Peyer's patch (tissue), 4 donors: ENCODE data around the gene DHX34. TPM values are rescaled to one million over a fixed set of nuclear protein-coding genes. Genes with fewer than 3 reads are reported as not detected.
A peak's percentile ranks its signal among the peaks of the same experiment; 100 is the strongest.
"Not testable (repeated sequence)": the region's sequence is repeated elsewhere in the genome, so short reads cannot be mapped to it uniquely, and the experiment has no call there.

ENCODE experiments used
- DNase-seq, 3 donors: peaks; one replicate each; pipeline ENCODE4 v3.0.0-alpha.2; 2017 to 2019
- H3K27ac ChIP-seq, 4 donors: fragments of 200-600 bp; sonication (generic); one replicate each; pipeline ENCODE4 v1.5.1; 2016 to 2019
- H3K27me3 ChIP-seq, 2 donors: fragments of 200-600 bp; sonication (generic); one replicate each; pipeline ENCODE4 v1.5.1; 2019
- H3K36me3 ChIP-seq, 3 donors: fragments of 200-600 bp; sonication (generic); one replicate each; pipeline ENCODE4 v1.5.1; 2016 to 2019
- H3K4me1 ChIP-seq, 4 donors: fragments of 200-600 bp; sonication (generic); one replicate each; pipeline ENCODE4 v1.5.1; 2016 to 2019
- H3K4me3 ChIP-seq, 4 donors: fragments of 200-600 bp; sonication (generic); 1 replicate in 3 of 4; 2 replicates in 1 of 4; pipeline ENCODE4 v1.5.1; 2016 to 2019; ENCODE audit warnings: mild to moderate bottlenecking in 1 of 4
- H3K9me3 ChIP-seq, 4 donors: fragments of 200-600 bp; sonication (generic); one replicate each; pipeline ENCODE4 v1.5.1; 2016 to 2019; ENCODE audit warnings: mild to moderate bottlenecking in 1 of 4
- CTCF ChIP-seq, 6 experiments: fragments of 450-650 bp in 4 of 6; fragments of 200-600 bp in 2 of 6; sonication (generic) in 1 of 6; IDR thresholded peaks; one replicate each; pipeline ENCODE4 v1.5.1; 2017 to 2019; ENCODE audit warnings: antibody characterized with exemption in 6 of 6, mild to moderate bottlenecking in 3 of 6, moderate library complexity in 1 of 6
- POLR2A ChIP-seq, 2 donors: fragments of 450-650 bp; IDR thresholded peaks; one replicate each; pipeline ENCODE4 v1.5.1; 2017; ENCODE audit warnings: antibody characterized with exemption in 2 of 2, mild to moderate bottlenecking in 2 of 2, moderate library complexity in 2 of 2
- total RNA-seq, 4 donors: library from RNA; depleted of rRNA; stranded (reverse); fragments of >200 nt; gene quantifications; one replicate each; pipeline ENCODE4 v1.1.0, GENCODE V29; 2016

The DHX34 gene, protein sequence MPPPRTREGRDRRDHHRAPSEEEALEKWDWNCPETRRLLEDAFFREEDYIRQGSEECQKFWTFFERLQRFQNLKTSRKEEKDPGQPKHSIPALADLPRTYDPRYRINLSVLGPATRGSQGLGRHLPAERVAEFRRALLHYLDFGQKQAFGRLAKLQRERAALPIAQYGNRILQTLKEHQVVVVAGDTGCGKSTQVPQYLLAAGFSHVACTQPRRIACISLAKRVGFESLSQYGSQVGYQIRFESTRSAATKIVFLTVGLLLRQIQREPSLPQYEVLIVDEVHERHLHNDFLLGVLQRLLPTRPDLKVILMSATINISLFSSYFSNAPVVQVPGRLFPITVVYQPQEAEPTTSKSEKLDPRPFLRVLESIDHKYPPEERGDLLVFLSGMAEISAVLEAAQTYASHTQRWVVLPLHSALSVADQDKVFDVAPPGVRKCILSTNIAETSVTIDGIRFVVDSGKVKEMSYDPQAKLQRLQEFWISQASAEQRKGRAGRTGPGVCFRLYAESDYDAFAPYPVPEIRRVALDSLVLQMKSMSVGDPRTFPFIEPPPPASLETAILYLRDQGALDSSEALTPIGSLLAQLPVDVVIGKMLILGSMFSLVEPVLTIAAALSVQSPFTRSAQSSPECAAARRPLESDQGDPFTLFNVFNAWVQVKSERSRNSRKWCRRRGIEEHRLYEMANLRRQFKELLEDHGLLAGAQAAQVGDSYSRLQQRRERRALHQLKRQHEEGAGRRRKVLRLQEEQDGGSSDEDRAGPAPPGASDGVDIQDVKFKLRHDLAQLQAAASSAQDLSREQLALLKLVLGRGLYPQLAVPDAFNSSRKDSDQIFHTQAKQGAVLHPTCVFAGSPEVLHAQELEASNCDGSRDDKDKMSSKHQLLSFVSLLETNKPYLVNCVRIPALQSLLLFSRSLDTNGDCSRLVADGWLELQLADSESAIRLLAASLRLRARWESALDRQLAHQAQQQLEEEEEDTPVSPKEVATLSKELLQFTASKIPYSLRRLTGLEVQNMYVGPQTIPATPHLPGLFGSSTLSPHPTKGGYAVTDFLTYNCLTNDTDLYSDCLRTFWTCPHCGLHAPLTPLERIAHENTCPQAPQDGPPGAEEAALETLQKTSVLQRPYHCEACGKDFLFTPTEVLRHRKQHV
- 10 to 100 TPM; 13.1 to 51.2 (median 30.0) TPM for total RNA-seq

DNA sequence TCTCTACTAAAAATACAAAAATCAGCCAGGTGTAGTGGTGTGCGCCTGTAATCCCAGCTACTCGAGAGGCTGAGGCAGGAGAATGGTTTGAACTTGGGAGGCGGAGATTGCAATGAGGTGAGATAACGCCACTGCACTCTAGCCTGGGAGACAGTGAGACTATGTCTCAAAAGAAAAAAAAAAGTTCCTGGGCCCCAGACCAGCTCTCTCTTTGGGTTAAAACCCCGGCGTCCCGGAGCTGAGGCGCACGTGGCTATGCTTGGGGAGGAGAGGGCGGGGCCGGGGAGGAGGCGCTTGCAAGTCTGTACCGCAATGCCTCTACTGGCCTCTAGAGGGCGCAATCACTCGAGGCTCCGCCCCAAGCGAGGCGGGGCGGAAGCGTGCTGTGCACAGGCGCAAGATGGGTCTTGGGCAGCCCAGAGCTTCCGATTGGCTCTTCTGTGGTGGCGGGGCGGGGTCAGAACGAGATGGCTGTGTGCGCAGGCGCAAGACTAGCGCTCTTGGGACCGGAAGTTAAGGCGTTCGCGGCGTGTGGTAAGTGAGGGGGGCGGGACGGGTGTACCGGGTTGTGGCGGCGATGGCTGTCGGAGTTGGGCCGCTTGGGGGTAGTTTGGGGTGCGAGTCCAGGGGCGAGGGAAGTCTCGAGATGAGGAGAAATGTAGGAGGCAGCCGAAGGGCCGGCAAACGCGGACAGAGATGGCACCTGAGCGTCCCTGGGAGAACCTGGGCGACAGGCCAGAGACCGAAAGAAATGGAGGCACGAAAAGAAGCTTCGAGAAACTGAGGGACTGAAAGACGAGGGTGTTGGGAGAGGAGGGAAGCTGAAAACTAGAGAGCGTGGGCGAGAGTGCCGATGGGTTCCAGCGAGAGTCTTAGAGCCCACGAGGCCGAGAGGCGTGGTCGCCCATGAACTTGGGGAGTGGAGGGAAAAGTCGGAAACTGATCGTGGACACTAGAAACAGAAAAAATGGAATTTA, at the start of gene DHX34:
DHX34 (plus strand) TSS at position 497 of the 977 bp plus-strand sequence. CDS start 3,716 bp downstream, outside the sequence.
- H3K27me3 ChIP-seq, result no peaks in the 10 kb centered on the region
- peak; percentile 50 to 61 for TF ChIP-seq POLR2A (IDR thresholded peaks at IDR 0.05)
- peak; percentile 99 for TF ChIP-seq CTCF (IDR thresholded peaks at IDR 0.05)
- no peaks in the 10 kb centered on the region for H3K9me3 ChIP-seq
- peaks cover 0 to 15% (median 0%) of the 10 kb centered on the region in 3 donors for H3K36me3 ChIP-seq
- H3K4me1 ChIP-seq, result peaks cover 0 to 22% (median 2%) of the 10 kb centered on the region in 4 donors
- H3K4me3 ChIP-seq, result peak within 1 kb of the TSS; percentile 69 to 91 (median 82)
- peak; percentile 97 to 100 (median 99) for DNase-seq
- peak within 1 kb of the TSS; percentile 3 to 74 (median 67) for H3K27ac ChIP-seq

- not testable (repeated sequence) for H3K9me3 ChIP-seq, H3K4me1 ChIP-seq, DNase-seq, H3K4me3 ChIP-seq, H3K27ac ChIP-seq, H3K27me3 ChIP-seq, H3K36me3 ChIP-seq
Observed at GRCh38 chr19:47300867-47301266, 48.2 kb upstream of the DHX34 start.

GRCh38 chr19:47302249-47302648, 46.9 kb upstream of the DHX34 start:
- DNase-seq, result no peak
- Histone ChIP-seq H3K9me3 (no peaks in the 10 kb centered on the region), H3K27me3 (no peaks in the 10 kb centered on the region), H3K4me3 (no peak overlapping the region), H3K27ac (no peak overlapping the region), H3K36me3 (no peaks in the 10 kb centered on the region), H3K4me1 (no peaks in the 10 kb centered on the region)
- no peak for TF ChIP-seq POLR2A (IDR thresholded peaks at IDR 0.05)
- no peak for TF ChIP-seq CTCF (IDR thresholded peaks at IDR 0.05)

- no peak for TF ChIP-seq CTCF (IDR thresholded peaks at IDR 0.05)
- no peak for TF ChIP-seq POLR2A (IDR thresholded peaks at IDR 0.05)
- H3K4me3 ChIP-seq, result no peak overlapping the region
- H3K27me3 ChIP-seq, result no peaks in the 10 kb centered on the region
Observed at GRCh38 chr19:47303966-47304365, 45.1 kb upstream of the DHX34 start.

DNA sequence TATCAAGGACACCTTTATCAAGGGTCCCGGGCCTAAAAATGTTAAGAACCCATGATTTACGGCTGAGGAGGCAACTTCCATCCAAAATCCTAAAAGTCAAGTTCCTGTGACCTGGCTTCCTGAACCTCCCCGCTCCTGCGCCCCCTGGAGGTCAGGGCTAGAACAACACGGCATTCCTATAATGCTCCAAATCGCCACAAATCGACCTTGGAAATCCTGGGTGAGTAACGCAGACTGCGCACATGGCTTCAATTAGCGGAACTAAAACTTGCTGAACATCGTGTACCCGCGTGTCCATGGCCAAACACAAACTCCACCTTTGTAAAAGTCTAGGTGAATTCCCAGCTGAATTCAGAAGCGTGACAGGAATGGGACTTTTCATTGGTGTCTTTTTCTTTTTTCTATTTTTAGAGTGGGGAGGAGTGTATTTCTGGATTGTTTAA, 43.8 kb upstream of the DHX34 start:
- Histone ChIP-seq H3K27me3 (no peaks in the 10 kb centered on the region), H3K27ac (no peak overlapping the region), H3K4me1 (no peaks in the 10 kb centered on the region), H3K9me3 (no peaks in the 10 kb centered on the region), H3K36me3 (no peaks in the 10 kb centered on the region), H3K4me3 (no peak overlapping the region)
- TF ChIP-seq CTCF (IDR thresholded peaks at IDR 0.05), result peak; percentile 78 to 94 (median 84)
- no peak for TF ChIP-seq POLR2A (IDR thresholded peaks at IDR 0.05)
- DNase-seq, result peak; percentile 47 to 88 (median 72)

More at GRCh38 chr19:47303966-47304365, 45.1 kb upstream of the DHX34 start:
- Histone ChIP-seq H3K27ac (no peak overlapping the region), H3K36me3 (no peaks in the 10 kb centered on the region), H3K4me1 (no peaks in the 10 kb centered on the region), H3K9me3 (no peaks in the 10 kb centered on the region)
- DNase-seq, result no peak
